ENCODE data around the gene TLCD3B. TPM values are rescaled to one million over a fixed set of nuclear protein-coding genes. Genes with fewer than 3 reads are reported as not detected.
A peak's percentile ranks its signal among the peaks of the same experiment; 100 is the strongest.

TLCD3B gene
- total RNA-seq, 6 donors from 2014 or later: 0.14 TPM; not detected in 5

- H3K27me3 ChIP-seq: no peaks in the 10 kb centered on the region
- no peak for DNase-seq
- H3K27ac ChIP-seq: peak overlapping the region; percentile 93 to 98 (median 96)
- H3K4me3 ChIP-seq: peak overlapping the region; percentile 81 to 100 (median 98)
- WGBS, 2 donors: 2 to 3% methylated on average over 11 to 27 of the region's 33 CpGs
- TF ChIP-seq EP300 (IDR thresholded peaks at IDR 0.05) (no peak), POLR2A (IDR thresholded peaks at IDR 0.05) (no peak), CTCF (IDR thresholded peaks at IDR 0.05) (no peak), POLR2AphosphoS5 (IDR thresholded peaks at IDR 0.05) (no peak)
- no peaks in the 10 kb centered on the region for H3K9me3 ChIP-seq
- peak; percentile 7 to 45 for ATAC-seq (ENCODE audit: low FRiP score in 2 of 2)
- H3K36me3 ChIP-seq: peaks cover 7 to 62% (median 44%) of the 10 kb centered on the region in 4 donors
- peaks cover 20 to 38% (median 28%) of the 10 kb centered on the region in 4 donors for H3K4me1 ChIP-seq
Observed at GRCh38 chr16:30076276-30076791, 45.3 kb upstream of the TLCD3B start.

GRCh38 chr16:30075503-30076275 lies 44.6 kb upstream of the TLCD3B start, which contains the start of gene PPP4C:
Gene PPP4C, plus strand, starts transcription at chr16:30075994. Its CDS starts 384 bp downstream, at chr16:30076378.
- Histone ChIP-seq H3K27ac (peak within 1 kb of the TSS; percentile 93 to 98 (median 96)), H3K4me3 (peak within 1 kb of the TSS; percentile 81 to 100 (median 98)), H3K36me3 (peaks cover 8 to 62% (median 44%) of the 10 kb centered on the region in 4 donors), H3K4me1 (peaks cover 20 to 39% (median 28%) of the 10 kb centered on the region in 4 donors), H3K27me3 (no peaks in the 10 kb centered on the region), H3K9me3 (no peaks in the 10 kb centered on the region)
- 1 to 3% methylated on average over 48 to 54 of the region's 67 CpGs for WGBS, 2 donors
- peak in 1 of 4 donors; percentile 28 for TF ChIP-seq EP300 (IDR thresholded peaks at IDR 0.05)
- TF ChIP-seq CTCF (IDR thresholded peaks at IDR 0.05): peak in 2 of 6 experiments; percentile 21 to 24
- TF ChIP-seq POLR2AphosphoS5 (IDR thresholded peaks at IDR 0.05): peak; percentile 95 to 97
- peak in 3 of 4 donors; percentile 63 to 90 (median 80) for TF ChIP-seq POLR2A (IDR thresholded peaks at IDR 0.05)
- DNase-seq: peak; percentile 93 to 99
- ATAC-seq (ENCODE audit: low FRiP score in 2 of 2): peak; percentile 92 to 97

GRCh38 chr16:30070490-30070889 lies 39.4 kb upstream of the TLCD3B start:
- H3K36me3 ChIP-seq: peaks cover 29 to 67% (median 58%) of the 10 kb centered on the region in 4 donors
- no peak overlapping the region for H3K4me3 ChIP-seq
- no peaks in the 10 kb centered on the region for H3K9me3 ChIP-seq
- DNase-seq (no peak), ATAC-seq (ENCODE audit: low FRiP score in 2 of 2) (no peak)
- peaks cover 29 to 54% (median 40%) of the 10 kb centered on the region in 4 donors for H3K4me1 ChIP-seq
- TF ChIP-seq EP300 (IDR thresholded peaks at IDR 0.05) (no peak), POLR2AphosphoS5 (IDR thresholded peaks at IDR 0.05) (no peak), CTCF (IDR thresholded peaks at IDR 0.05) (no peak), POLR2A (IDR thresholded peaks at IDR 0.05) (no peak)
- H3K27me3 ChIP-seq: no peaks in the 10 kb centered on the region
- no peak overlapping the region for H3K27ac ChIP-seq

GRCh38 chr16:30069611-30070462 lies 38.8 kb upstream of the TLCD3B start:
- H3K4me1 ChIP-seq: peaks cover 24 to 47% (median 34%) of the 10 kb centered on the region in 4 donors
- 81 to 83% methylated on average over 31 of the region's 31 CpGs for WGBS, 2 donors
- peak overlapping the region in 2 of 4 donors; percentile 19 to 37 for H3K27ac ChIP-seq
- DNase-seq (peak in 1 of 2 donors; percentile 82), ATAC-seq (ENCODE audit: low FRiP score in 2 of 2) (no peak)
- no peak for TF ChIP-seq POLR2A (IDR thresholded peaks at IDR 0.05)
- TF ChIP-seq POLR2AphosphoS5 (IDR thresholded peaks at IDR 0.05): no peak
- H3K27me3 ChIP-seq: no peaks in the 10 kb centered on the region
- H3K36me3 ChIP-seq: peaks cover 29 to 67% (median 58%) of the 10 kb centered on the region in 4 donors
- H3K9me3 ChIP-seq: no peaks in the 10 kb centered on the region
- H3K4me3 ChIP-seq: no peak overlapping the region

Measured in upper lobe of left lung (tissue), 6 donors.